Mucosa of rectum (tissue), 2 donors: ENCODE data around the gene FRK.

ENCODE experiments used
- H3K27ac ChIP-seq, 2 donors: one replicate each; pipeline ENCODE4 v1.7.0; 2013; ENCODE audit warnings: inconsistent platforms in 2 of 2, low read depth in 2 of 2, low read length in 2 of 2
- H3K27me3 ChIP-seq, 2 donors: one replicate each; pipeline ENCODE4 v1.7.0; 2013; ENCODE audit warnings: low read length in 2 of 2; ENCODE audit not compliant: control insufficient read depth in 2 of 2, insufficient read depth in 2 of 2
- H3K36me3 ChIP-seq, 2 donors: one replicate each; pipeline ENCODE4 v1.7.0; 2013; ENCODE audit warnings: low read length in 2 of 2; ENCODE audit not compliant: control insufficient read depth in 2 of 2, insufficient read depth in 2 of 2
- H3K4me1 ChIP-seq, 2 donors: one replicate each; pipeline ENCODE4 v1.7.0; 2013; ENCODE audit warnings: low read length in 2 of 2, mild to moderate bottlenecking in 1 of 2; ENCODE audit not compliant: control insufficient read depth in 2 of 2, insufficient read depth in 2 of 2
- H3K4me3 ChIP-seq, 2 donors: one replicate each; pipeline ENCODE4 v1.7.0; 2013; ENCODE audit warnings: low read length in 2 of 2
- H3K9ac ChIP-seq, 2 donors: one replicate each; pipeline ENCODE4 v1.7.0; 2013; ENCODE audit warnings: low read length in 2 of 2, low read depth in 1 of 2, mild to moderate bottlenecking in 1 of 2
- H3K9me3 ChIP-seq, 2 donors: one replicate each; pipeline ENCODE4 v1.7.0; 2013; ENCODE audit warnings: low read length in 2 of 2; ENCODE audit not compliant: control insufficient read depth in 2 of 2
- donor health status: healthy.
- donor health status: Normal muscosa, but diverticular disease.

The FRK gene

GRCh38 chr6:115887891-115888290 lies 172.8 kb downstream of the FRK start:
- Histone ChIP-seq H3K4me3 (no peak overlapping the region), H3K27ac (no peak overlapping the region)

GRCh38 chr6:115885636-115886366 lies 174.9 kb downstream of the FRK start:
- Histone ChIP-seq H3K4me3 (no peak overlapping the region), H3K9ac (no peak overlapping the region), H3K27me3 (no peaks in the 10 kb centered on the region), H3K4me1 (no peaks in the 10 kb centered on the region), H3K27ac (no peak overlapping the region), H3K9me3 (no peaks in the 10 kb centered on the region), H3K36me3 (no peaks in the 10 kb centered on the region)

More at GRCh38 chr6:115887891-115888290, 172.8 kb downstream of the FRK start:
- Histone ChIP-seq H3K36me3 (no peaks in the 10 kb centered on the region), H3K4me1 (no peaks in the 10 kb centered on the region), H3K9me3 (no peaks in the 10 kb centered on the region), H3K9ac (no peak overlapping the region), H3K27me3 (no peaks in the 10 kb centered on the region)

GRCh38 chr6:115882771-115883170 lies 177.9 kb downstream of the FRK start:
- Histone ChIP-seq H3K9me3 (no peaks in the 10 kb centered on the region), H3K9ac (no peak overlapping the region), H3K4me3 (no peak overlapping the region), H3K36me3 (no peaks in the 10 kb centered on the region), H3K4me1 (no peaks in the 10 kb centered on the region), H3K27me3 (no peaks in the 10 kb centered on the region), H3K27ac (no peak overlapping the region)

- Histone ChIP-seq H3K9ac (no peak overlapping the region), H3K36me3 (no peaks in the 10 kb centered on the region), H3K9me3 (no peaks in the 10 kb centered on the region), H3K27me3 (no peaks in the 10 kb centered on the region), H3K4me3 (no peak overlapping the region), H3K27ac (no peak overlapping the region), H3K4me1 (no peaks in the 10 kb centered on the region)
Measured at GRCh38 chr6:115882174-115882573, 178.5 kb downstream of the FRK start.
